Cardiac septum (tissue), 1 donor: Measurements from ENCODE around the gene C2CD4B. TPM values are rescaled to one million over a fixed set of nuclear protein-coding genes. Genes with fewer than 3 reads are reported as not detected.

Experiments
- DNase-seq: peaks from one replicate; pipeline ENCODE4 v3.0.0-alpha.2; 2020; ENCODE audit warnings: low spot score
- intact Hi-C: fragments of 100-400 bp; cut with DNase I; formaldehyde crosslinking; loops from one replicate; pipeline ENCODE4 v1.14.0; 2022
- total RNA-seq: library from RNA; stranded (reverse); fragmentation: NEBNext Ultra II Directional; extraction: Animal tissue kit (Norgen Biotek cat#: 25700); gene quantifications from one replicate; pipeline ENCODE4 v1.2.1, GENCODE V29; 2021
- donor health status: DM: no; HTN: no; CAD: no.

Gene C2CD4B
- total RNA-seq, 1 donor from 2014 or later: 1.7 TPM

- DNase-seq: no peak
- intact Hi-C loops: loop anchor here (10.0 kb wide), 1 partner anchor 133 kb away; no protein-coding TSS in a partner anchor
Observed at GRCh38 chr15:62122249-62122648, 42.8 kb downstream of the C2CD4B start.

GRCh38 chr15:62121273-62122015 lies 43.6 kb downstream of the C2CD4B start:
- intact Hi-C loops: loop anchor here (10.0 kb wide), 1 partner anchor 133 kb away; no protein-coding TSS in a partner anchor

GRCh38 chr15:62120776-62121175 lies 44.3 kb downstream of the C2CD4B start:
- DNase-seq: no peak
- intact Hi-C loops: loop anchor here (10.0 kb wide), 1 partner anchor 134 kb away; no protein-coding TSS in a partner anchor

More at GRCh38 chr15:62121273-62122015, 43.6 kb downstream of the C2CD4B start:
- no peak for DNase-seq

- DNase-seq: no peak
- intact Hi-C loops: loop anchor here (2.0 to 10.0 kb wide), 2 partner anchors 43 to 135 kb away; no protein-coding TSS in a partner anchor
Observed at GRCh38 chr15:62119874-62120273, 45.2 kb downstream of the C2CD4B start.

- intact Hi-C loops: loop anchor here (2.0 kb wide), 1 partner anchor 43 kb away; no protein-coding TSS in a partner anchor
- DNase-seq: no peak
Observed at GRCh38 chr15:62119227-62119864, 45.7 kb downstream of the C2CD4B start.

GRCh38 chr15:62118520-62119226 lies 46.4 kb downstream of the C2CD4B start:
- intact Hi-C loops: loop anchor here (2.0 kb wide), 1 partner anchor 44 kb away; no protein-coding TSS in a partner anchor
- DNase-seq: no peak

- DNase-seq: no peak
- intact Hi-C loops: no loop called here
Observed at GRCh38 chr15:62115847-62116246, 49.2 kb downstream of the C2CD4B start.

Other genes starting within 250 kb of the C2CD4B start
- 35.2 TPM for gene VPS13C, start 104.8 kb downstream of the C2CD4B start, total RNA-seq
- gene C2CD4A, start 98.3 kb downstream of the C2CD4B start, total RNA-seq: 0.05 TPM
- gene TLN2, start 225.3 kb upstream of the C2CD4B start, total RNA-seq: 32.9 TPM